HG03196 (cell line): Measurements from ENCODE around the gene ORM1.
A peak's percentile ranks its signal among the peaks of the same experiment; 100 is the strongest.

Experiments used
- ATAC-seq: cut with Tn5 transposase; IDR thresholded peaks from one replicate; pipeline ENCODE4 v1.9.1; 2021; ENCODE audit not compliant: unreplicated experiment

ORM1 gene

DNA sequence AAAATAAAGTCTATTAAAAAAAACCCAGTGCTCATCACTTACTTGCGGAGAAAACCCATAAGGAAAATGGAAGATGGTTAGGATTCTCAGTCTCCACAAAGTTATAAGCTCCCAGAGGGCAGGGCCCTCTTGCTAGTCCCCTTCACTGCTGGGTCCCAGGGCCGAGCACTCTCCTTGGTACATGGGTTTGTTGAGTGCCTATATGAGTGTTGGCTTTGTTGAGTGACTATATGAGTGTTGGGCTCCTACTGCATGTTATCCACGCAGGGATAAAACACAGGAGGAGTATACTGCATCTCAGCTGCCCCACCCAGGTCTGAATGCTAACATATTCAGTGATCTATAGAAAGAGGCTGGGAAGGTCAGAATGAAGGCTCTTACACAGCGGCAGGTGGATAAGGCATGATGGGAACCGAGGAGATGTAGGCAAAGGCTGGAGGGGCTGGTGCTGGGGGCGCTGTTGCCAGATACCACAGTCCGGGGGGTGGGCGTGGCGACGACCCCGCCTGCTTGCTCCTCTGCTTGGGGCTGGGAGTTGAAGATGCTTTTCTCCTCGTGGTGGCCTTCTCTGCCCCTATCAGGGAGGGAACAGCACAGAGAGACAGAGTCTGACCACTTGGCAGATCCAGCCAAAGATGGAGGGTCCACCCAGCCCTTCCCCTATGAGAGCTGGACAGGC is 18.4 kb downstream of the ORM1 start:
- ATAC-seq = no peak

DNA sequence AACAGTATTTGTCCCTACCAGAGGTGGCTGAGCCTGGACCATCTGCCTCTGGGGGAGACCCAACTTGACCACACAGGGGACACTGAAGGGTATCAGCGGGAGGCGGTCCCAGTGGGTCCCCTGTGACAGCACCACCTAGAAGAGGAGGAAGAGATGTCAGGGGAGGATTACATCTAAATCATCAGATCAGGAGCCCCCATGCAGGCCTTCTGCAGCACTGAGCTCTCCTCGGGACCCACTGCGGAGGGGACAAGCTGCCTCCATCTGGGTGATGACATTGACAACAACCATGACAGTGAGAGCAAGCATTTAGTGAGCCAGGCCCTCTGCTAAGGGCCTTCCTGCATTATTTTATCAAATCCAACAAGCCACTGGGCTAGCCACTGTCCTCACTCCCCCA is 19.1 kb downstream of the ORM1 start:
- ATAC-seq = no peak

DNA sequence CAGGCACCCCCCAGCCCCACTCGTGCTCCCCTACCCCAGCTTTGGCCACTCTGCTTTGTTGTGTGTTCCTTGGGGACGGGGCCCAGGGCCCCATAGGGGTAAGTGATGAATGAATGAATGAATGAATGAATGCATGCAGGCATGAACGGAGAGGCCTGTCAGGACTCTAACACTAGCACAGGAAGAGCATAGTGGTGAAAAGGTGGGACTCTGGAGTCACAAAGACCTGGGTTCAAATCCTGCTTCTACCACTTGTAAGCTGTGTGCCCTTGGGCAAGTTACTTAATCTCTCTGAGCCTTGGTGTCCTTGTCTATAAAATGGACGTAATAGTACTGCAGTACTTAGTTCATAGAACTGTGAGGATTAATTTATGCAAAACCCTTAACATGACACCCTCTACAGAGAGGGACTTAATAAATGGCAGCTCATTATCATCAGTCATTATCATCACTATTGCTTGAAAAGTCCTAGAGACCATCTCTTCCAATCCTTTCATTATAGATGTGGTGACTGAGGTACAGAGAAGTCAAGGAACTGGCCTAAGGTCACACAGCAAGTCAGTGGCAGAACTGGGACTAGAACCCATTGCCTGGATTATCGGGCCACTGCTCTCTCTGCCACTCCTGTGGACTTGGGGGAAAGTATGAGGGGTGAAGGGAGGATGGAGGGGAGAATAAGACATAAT is 20.0 kb downstream of the ORM1 start:
- ATAC-seq = no peak

DNA sequence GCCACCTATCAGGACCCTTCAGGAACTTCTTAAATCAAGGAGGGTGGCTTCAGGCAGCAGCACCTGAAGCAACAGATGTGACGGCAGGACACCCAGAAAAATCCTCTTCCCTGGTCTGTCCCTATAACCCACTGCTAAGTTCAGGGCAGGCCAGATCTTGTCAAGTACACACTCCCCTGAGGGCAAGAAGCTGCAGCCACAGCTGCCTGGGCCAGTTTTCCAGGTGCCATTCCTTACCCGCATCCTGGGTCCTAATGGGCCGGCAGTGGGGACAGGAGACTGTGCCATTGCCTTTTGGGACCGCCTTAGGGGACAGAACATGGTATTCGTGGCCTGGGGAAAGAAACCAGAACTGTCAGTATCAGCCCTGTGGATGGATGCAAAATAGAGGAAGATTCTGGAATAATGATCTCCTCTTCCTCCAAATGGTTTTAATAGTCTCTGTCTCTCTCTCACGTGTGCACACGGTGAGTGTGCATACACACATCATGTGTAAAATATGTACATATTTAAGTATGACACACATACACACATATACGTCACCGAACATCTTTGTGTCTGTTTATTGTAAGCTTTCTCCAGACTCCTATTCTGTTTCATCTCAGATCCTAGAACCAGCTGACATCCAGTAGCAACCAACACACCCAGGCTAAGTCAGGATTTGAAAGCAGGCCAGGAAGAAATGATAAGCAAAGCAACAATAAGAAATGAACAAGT is 20.7 kb downstream of the ORM1 start:
- ATAC-seq = no peak

DNA sequence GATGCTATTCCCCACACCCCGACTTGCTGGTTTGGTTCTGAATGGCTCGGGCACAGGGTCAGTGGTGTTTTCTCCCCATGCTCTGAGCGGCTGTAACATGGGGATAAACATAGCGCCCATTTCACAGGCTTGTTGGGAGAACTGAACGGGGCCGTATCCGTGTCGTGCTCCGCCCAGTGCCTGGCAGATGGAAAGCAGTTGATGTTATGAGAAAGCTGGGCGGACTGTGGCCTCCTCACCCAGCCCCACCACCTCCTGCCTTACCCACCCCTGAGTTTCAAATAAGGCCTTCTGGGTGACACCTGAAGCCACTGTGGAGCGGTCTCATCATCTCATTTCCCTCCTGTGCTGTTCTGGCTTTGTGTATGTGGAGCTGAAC is 21.3 kb downstream of the ORM1 start:
- no peak for ATAC-seq

DNA sequence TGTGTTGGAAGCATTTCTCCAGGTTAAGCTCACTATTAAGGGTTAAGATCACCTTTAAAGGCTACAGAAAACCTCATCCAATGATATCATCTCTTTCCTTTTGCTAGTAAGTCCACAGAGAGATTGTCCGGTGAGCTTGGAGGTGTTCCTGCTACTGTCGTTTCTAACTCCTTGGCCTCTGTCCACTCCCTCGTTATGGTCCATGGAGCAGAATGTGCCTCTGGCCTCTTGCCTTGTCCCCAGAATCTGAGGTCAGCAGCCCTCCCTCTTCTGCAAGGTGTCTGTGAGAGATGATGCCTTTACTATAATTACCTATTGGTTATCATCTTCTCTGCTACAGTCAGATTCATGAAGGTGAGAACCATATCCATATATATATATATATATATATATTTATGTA is 21.8 kb downstream of the ORM1 start:
- no peak for ATAC-seq

DNA sequence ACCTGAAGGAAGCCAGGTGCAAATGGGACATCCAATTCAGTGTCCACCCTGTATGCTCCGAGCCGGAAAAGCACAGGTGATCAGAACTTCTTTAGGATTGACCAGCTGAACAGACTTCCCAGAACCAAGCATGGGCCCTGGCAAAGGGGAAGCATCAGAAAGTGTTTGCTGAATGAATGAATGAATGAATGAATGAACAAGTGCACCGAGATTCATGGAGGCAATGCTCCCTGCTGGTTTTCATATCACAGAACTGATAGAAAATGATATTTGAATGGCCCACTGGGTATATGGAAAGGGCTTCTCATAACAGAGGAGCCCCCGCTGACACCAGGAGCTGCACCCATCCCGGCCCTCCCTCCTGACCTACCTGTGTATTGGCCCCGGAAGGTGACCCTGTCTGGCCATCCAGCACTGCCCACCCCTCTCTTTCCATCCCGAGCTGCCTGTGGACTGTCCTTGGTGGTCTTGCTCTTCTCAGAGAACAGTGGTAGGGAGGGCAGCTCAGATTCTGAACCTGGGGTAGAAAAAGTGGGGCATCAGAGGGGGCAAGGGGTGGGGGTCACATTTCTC is 22.7 kb downstream of the ORM1 start:
- ATAC-seq = no peak

DNA sequence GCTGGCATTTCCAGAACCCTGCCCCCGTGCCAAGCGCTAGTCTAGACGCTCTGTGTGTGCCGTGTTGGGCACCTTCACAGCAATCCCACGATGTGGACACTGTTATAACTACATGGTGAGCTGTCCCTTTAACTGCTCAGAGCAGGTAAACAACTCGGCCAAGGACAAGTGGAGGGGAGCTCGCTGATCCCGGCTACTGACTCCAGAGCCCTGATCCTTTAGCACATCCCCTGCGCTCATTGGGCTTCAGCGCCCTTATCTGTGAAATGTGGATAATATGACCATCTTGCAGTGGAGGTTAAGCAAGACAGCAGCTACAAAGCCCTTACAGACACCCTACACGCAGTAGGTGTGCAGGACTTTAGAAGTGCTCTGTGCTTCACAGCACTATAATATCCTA is 23.2 kb downstream of the ORM1 start:
- no peak for ATAC-seq

DNA sequence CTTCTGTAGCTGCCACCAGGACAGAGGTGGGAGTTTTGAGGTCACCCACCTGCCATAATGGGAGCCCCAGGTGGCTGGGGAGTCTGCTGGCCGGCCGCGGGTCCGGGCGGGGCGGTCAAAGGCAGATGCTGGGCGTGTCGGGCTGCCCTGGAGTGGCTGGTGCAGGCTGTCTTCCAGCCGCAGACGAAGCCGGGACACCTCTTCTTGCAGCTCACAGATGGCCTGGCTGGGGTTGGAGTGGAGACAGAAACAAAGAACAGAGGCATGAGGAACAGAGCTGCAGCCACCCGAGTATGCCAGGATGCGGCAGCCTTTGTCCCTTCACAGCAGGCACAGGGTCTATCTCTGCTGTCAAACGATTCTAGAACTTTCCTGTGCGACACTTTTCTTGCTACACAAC is 24.8 kb downstream of the ORM1 start:
- ATAC-seq = no peak

DNA sequence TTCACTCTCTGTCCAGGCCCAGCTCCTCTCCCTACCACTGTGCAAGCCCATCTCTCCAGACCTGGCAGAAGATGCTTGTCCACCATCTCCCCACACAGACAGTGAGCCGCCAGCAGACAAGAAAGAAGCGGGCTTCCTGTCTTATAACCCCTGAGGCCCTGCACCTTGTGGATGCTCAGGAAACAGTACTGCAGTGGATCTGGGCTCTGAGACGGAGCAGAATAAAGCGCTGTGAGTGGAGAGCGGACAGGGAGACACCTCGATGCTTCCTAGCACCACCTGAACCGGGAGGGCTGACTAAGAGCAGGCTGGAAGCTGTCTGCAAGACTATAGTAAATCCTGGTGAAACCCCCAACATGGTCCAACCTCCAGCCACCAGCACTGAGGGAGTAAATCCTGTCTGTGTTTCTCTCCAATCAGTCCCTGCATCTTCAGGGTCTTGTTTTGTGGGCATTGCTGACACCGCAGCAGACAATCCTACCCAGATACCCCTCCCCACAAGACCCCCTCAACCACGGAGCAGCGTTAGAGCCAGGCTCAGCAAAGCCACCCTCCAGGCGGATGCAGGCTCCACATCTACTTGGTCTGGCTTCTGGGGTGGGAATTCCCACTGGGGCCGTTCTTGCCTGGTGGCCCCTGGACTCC is 25.5 kb downstream of the ORM1 start:
- ATAC-seq = no peak

DNA sequence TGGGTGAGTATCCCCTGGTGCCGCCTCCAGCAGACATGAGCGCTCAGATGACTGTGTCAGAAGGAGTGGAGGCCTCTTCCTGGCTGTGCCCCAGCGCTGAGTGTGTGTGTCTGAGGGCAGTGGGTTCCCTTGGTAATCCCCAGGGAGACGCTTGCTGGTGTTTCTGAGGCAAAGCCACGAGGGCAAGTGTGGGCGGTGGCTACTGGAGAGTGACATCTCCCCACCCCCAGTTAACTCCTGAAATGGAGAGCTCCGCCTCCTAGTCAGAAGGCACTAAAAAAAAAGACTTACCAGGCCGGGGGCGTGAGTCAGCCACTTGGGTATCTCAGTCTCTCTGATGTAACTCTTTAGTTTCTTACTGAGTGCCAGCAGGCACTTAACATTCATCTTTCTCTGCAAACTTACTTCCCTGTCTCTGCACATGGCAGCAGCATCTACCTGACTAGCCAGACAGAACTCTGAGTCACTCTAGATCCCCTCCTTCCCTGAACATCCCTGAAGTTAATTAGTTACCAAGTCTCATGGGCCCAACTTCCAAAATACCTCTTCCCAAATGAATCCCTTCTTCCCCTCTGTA is 26.1 kb downstream of the ORM1 start:
- ATAC-seq = peak; percentile 92

DNA sequence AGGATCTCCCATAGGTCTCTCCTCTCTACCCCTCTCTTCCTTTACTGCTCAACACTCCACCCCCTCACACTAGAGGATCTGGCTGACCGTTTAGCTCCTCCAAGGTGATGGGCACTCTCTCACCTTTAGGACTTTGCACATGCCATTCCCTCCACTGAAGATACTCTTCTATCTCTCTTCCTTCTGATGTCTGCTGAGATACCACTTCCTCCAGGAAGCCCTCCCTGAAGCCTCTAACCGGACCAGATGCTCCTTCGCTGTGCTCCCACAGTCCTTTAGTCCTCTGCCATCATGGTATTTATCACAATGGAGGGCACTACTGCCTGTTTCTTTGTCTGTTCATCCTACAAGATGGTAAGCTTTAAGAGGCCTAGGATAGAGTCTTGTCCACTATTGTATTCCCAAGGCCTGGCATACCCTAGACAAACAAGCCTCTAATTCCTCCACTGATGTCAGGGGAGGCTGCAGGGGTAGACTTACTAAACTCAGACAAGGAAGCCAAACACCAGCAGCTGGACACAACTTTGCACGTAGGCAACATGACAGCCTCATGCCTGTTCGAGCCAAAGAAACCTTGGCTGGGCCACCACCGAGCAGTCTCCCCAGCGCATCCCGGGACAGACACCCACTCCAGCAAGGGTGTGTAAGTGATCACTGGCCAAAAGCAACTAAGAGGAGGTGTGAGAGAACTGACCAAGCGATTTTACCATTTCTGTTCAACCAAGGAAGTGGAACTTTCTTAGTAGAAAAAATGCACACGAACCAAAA is 27.0 kb downstream of the ORM1 start:
- no peak for ATAC-seq

DNA sequence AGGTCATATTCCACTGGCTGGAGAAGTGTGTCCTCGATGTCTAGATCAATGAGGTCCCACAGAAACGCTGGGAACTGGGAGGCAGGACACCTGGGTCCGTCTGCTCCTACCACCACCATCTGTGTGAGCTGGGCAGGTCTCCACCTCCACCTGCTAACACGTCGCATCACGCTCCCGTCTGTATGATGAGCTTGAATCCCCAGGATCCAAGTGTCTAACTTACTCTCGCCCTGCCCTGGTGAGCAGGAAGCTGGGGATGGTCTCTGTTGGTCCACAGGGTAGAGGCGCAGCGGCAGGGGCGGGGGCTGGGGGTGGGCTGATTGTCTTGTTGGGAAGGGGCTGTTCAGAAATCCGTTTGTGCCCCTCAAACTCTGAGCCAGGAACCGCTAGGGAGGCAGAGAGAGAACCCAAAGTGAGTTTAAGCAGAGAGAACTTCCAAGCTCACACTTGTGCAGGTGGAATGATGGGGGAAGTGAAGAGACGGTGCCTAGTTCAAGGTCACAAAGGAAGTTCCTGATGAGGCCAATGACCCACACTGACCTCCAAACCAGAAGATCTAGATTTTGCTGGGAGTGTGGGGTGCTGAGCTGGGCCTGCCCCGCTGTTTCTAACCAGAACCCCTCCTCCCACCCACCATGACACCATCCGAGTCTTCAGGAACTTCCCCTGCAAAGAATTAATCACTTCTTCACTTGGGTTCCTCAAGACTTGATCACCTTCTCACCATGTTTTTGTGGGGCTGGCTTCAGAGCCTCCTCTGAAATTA is 27.9 kb downstream of the ORM1 start:
- ATAC-seq = no peak

DNA sequence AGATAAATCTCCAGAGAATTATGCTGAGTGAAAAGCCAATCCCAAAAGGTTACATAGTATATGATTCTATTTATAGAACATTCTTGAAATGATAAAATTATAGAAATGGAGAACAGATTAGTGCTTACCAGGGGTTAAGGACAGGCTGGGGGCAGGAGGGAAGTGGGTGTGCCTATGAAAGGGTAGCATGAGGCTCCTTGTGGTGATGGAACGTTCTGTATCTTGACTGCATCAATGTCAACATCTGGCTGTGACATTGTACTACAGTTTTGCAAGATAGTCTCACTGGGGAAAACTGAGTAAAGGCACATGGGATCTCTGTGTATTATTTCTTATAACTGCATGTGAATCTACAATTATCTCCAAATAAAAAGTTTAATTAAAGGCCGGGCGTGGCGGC is 29.0 kb downstream of the ORM1 start:
- no peak for ATAC-seq

DNA sequence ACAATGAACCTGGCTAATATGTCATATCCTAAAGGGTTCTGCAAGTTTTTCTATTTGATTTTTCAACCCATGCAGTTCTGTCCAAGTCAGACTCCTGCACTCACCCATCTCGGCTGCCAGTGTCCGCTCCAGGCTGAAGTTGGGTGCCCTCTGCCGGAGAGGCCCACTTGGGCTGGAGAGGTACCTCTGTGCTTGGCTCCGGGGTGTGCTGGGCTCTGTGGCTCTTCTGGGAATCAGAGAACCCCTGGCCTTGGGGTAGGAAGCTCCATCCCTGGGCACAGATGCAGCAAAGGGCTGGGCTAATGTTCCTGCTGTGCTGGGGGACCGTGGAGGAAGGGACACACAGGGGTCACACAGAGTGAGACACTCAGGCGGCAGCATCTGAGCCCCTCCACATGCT is 32.9 kb downstream of the ORM1 start:
- no peak for ATAC-seq

DNA sequence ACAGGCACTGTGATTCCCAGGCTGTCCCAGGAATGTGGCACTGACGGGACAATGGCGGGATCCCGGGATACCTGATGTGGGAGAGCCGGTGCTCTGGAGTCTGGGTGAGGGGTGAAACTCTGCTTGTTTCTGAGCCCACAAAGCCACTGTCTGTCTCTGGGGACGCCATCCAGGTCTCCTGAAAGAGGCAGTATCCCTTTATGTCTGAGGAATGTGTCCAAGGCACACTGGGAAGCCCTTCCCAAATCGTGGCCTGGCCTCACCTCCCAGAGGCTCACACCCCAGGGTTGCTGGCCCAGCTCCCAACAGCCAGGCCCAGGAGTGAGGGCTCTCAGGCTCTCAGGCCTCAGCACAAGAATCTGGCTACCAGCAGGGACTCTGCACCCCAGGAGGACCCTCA is 33.9 kb downstream of the ORM1 start:
- no peak for ATAC-seq

DNA sequence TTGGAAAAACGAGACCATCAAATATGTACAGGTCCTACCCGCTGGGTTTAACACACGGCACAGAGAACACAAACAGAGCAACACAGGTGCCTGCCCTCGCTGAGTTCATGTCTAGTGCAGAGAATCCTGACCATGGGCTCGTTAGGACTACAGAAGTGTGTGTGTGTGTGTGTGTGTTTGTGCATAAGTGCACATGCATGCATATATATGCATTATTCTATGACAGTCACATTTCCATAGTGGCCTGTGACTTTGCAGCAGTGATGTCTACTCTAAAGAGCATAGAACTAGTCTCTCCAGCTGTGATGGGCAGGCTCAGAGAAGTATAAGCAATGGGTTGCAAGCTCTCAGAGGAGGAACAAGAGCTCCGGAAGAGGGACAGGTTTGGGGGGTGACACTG is 34.5 kb downstream of the ORM1 start:
- no peak for ATAC-seq

DNA sequence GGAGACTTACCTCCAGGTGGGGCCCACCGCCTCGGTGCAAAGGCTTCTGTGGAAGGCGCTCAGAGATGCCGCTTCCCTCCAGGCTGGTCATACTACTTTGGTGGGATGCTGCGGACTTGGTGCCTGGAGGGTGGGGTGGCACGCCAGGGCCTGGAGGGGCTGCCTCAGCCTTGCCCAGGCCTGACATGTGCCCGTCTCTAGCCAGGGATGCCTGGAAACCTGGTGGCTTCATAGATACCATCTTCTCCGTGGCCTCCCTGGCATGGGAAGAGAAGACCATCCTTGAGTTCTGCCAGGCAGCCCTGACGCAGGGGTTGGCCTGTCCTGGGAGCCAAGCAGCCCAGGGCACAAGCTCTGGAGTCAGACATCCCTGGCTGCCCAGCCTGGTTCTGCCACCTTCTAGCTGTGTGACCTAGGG is 35.0 kb downstream of the ORM1 start:
- no peak for ATAC-seq

DNA sequence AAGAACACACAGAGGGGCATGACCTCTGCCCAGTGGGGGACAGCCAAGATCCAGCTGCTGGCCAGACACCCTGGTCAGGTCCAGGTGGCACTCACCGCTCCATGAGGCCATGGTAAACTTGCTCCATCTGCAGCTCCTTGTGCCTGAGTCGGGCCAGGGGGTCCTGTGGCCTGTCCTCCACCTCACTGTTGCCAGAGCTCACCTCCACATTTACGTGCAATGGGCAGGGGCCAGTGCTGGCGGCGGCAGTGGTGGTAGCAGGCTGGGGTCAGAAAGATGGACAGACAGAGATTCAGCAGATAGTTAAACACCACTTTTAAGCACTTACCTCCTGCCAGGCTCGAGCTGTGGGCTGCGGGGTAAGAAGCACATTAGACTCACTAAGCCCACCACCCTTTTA is 36.9 kb downstream of the ORM1 start:
- ATAC-seq = no peak

DNA sequence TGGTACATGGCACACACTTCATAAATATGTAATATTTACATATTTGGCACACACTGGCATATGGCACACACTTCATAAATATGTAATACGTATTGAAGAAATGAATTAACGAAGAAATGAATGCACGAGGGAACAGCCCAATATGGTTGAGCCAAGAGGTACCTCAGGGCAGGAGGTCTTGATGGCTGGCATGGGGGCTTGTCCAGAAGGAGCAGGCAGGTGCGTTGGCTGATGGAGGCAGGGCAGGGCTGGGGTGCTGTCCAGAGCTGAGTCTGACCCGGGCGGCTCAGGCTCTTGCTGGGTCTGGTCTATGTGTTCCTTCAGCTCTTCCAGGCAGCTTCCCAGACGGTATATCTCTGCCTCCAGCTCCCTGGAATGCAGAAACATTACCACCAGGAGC is 38.6 kb downstream of the ORM1 start:
- no peak for ATAC-seq
